Measurements from ENCODE around the gene TMOD4. TPM values are rescaled to one million over a fixed set of nuclear protein-coding genes. Genes with fewer than 3 reads are reported as not detected.

The TMOD4 gene
- total and polyA plus RNA-seq, 10 of the 15 experiments (the other 5 are each of a cell fraction or from before 2014, with no cell fraction given): 0.30 to 1.2 (median 0.50) TPM; not detected in 1

DNA sequence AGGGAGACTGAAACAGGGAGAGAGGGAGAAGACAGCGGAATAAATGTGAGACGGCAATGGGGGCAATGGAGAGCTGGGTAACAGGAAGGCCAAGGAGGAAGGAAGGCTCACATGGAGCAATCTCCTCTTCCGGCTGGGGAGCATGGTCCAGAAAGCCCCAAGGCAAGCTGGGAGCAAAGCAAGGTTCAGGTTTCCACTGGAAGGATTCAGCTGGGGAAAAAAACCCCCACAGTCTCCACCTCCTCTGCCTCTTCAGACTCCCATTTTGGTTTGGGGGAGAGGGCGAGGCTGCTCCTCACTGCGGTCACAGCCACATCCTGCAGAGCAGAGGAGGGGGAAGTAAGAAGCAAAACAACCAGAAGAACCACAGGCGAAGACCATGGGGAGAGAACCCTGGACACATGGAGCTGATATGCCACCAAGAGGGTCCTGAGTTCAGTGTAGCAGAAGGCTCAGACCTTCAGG, 18.7 kb downstream of the TMOD4 start (continued):
- TF ChIP-seq, protein P1, sequence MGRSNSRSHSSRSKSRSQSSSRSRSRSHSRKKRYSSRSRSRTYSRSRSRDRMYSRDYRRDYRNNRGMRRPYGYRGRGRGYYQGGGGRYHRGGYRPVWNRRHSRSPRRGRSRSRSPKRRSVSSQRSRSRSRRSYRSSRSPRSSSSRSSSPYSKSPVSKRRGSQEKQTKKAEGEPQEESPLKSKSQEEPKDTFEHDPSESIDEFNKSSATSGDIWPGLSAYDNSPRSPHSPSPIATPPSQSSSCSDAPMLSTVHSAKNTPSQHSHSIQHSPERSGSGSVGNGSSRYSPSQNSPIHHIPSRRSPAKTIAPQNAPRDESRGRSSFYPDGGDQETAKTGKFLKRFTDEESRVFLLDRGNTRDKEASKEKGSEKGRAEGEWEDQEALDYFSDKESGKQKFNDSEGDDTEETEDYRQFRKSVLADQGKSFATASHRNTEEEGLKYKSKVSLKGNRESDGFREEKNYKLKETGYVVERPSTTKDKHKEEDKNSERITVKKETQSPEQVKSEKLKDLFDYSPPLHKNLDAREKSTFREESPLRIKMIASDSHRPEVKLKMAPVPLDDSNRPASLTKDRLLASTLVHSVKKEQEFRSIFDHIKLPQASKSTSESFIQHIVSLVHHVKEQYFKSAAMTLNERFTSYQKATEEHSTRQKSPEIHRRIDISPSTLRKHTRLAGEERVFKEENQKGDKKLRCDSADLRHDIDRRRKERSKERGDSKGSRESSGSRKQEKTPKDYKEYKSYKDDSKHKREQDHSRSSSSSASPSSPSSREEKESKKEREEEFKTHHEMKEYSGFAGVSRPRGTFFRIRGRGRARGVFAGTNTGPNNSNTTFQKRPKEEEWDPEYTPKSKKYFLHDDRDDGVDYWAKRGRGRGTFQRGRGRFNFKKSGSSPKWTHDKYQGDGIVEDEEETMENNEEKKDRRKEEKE (IDR thresholded peaks at IDR 0.05): no peak
- TF ChIP-seq, protein P2, sequence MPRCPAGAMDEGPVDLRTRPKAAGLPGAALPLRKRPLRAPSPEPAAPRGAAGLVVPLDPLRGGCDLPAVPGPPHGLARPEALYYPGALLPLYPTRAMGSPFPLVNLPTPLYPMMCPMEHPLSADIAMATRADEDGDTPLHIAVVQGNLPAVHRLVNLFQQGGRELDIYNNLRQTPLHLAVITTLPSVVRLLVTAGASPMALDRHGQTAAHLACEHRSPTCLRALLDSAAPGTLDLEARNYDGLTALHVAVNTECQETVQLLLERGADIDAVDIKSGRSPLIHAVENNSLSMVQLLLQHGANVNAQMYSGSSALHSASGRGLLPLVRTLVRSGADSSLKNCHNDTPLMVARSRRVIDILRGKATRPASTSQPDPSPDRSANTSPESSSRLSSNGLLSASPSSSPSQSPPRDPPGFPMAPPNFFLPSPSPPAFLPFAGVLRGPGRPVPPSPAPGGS (IDR thresholded peaks at IDR 0.05; ENCODE audit: borderline replicate concordance, insufficient read depth, low read depth, low read length, poor library complexity, severe bottlenecking): no peak
- TF ChIP-seq NR2F1 (conservative IDR thresholded peaks at IDR 0.05): no peak
- TF ChIP-seq, protein P3, sequence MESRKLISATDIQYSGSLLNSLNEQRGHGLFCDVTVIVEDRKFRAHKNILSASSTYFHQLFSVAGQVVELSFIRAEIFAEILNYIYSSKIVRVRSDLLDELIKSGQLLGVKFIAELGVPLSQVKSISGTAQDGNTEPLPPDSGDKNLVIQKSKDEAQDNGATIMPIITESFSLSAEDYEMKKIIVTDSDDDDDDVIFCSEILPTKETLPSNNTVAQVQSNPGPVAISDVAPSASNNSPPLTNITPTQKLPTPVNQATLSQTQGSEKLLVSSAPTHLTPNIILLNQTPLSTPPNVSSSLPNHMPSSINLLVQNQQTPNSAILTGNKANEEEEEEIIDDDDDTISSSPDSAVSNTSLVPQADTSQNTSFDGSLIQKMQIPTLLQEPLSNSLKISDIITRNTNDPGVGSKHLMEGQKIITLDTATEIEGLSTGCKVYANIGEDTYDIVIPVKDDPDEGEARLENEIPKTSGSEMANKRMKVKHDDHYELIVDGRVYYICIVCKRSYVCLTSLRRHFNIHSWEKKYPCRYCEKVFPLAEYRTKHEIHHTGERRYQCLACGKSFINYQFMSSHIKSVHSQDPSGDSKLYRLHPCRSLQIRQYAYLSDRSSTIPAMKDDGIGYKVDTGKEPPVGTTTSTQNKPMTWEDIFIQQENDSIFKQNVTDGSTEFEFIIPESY (IDR thresholded peaks at IDR 0.05): no peak
- TF ChIP-seq, protein P4, sequence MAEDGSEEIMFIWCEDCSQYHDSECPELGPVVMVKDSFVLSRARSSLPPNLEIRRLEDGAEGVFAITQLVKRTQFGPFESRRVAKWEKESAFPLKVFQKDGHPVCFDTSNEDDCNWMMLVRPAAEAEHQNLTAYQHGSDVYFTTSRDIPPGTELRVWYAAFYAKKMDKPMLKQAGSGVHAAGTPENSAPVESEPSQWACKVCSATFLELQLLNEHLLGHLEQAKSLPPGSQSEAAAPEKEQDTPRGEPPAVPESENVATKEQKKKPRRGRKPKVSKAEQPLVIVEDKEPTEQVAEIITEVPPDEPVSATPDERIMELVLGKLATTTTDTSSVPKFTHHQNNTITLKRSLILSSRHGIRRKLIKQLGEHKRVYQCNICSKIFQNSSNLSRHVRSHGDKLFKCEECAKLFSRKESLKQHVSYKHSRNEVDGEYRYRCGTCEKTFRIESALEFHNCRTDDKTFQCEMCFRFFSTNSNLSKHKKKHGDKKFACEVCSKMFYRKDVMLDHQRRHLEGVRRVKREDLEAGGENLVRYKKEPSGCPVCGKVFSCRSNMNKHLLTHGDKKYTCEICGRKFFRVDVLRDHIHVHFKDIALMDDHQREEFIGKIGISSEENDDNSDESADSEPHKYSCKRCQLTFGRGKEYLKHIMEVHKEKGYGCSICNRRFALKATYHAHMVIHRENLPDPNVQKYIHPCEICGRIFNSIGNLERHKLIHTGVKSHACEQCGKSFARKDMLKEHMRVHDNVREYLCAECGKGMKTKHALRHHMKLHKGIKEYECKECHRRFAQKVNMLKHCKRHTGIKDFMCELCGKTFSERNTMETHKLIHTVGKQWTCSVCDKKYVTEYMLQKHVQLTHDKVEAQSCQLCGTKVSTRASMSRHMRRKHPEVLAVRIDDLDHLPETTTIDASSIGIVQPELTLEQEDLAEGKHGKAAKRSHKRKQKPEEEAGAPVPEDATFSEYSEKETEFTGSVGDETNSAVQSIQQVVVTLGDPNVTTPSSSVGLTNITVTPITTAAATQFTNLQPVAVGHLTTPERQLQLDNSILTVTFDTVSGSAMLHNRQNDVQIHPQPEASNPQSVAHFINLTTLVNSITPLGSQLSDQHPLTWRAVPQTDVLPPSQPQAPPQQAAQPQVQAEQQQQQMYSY (CRISPR knock-in tag; IDR thresholded peaks at IDR 0.05): no peak
- no peak for TF ChIP-seq RBBP5 (conservative IDR thresholded peaks at IDR 0.05)
- no peak for TF ChIP-seq EGR1 (IDR thresholded peaks at IDR 0.05; ENCODE audit: borderline replicate concordance in 1 of 2, low read depth in 2 of 2, low read length in 2 of 2)
- no peak for TF ChIP-seq STAT3 (IDR thresholded peaks at IDR 0.05; ENCODE audit: low read depth, low read length)
- TF ChIP-seq SPI1 (IDR thresholded peaks at IDR 0.05; ENCODE audit: borderline replicate concordance, insufficient read depth, low read depth, low read length): no peak
- TF ChIP-seq, protein P5, sequence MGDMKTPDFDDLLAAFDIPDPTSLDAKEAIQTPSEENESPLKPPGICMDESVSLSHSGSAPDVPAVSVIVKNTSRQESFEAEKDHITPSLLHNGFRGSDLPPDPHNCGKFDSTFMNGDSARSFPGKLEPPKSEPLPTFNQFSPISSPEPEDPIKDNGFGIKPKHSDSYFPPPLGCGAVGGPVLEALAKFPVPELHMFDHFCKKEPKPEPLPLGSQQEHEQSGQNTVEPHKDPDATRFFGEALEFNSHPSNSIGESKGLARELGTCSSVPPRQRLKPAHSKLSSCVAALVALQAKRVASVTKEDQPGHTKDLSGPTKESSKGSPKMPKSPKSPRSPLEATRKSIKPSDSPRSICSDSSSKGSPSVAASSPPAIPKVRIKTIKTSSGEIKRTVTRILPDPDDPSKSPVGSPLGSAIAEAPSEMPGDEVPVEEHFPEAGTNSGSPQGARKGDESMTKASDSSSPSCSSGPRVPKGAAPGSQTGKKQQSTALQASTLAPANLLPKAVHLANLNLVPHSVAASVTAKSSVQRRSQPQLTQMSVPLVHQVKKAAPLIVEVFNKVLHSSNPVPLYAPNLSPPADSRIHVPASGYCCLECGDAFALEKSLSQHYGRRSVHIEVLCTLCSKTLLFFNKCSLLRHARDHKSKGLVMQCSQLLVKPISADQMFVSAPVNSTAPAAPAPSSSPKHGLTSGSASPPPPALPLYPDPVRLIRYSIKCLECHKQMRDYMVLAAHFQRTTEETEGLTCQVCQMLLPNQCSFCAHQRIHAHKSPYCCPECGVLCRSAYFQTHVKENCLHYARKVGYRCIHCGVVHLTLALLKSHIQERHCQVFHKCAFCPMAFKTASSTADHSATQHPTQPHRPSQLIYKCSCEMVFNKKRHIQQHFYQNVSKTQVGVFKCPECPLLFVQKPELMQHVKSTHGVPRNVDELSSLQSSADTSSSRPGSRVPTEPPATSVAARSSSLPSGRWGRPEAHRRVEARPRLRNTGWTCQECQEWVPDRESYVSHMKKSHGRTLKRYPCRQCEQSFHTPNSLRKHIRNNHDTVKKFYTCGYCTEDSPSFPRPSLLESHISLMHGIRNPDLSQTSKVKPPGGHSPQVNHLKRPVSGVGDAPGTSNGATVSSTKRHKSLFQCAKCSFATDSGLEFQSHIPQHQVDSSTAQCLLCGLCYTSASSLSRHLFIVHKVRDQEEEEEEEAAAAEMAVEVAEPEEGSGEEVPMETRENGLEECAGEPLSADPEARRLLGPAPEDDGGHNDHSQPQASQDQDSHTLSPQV (IDR thresholded peaks at IDR 0.05): no peak
- no peak for TF ChIP-seq WRNIP1 (IDR thresholded peaks at IDR 0.05; ENCODE audit: borderline replicate concordance, low read depth, low read length)
- TF ChIP-seq MTA2 (IDR thresholded peaks at IDR 0.05; ENCODE audit: low read depth): no peak; the same call in 1 of the 2 replicates
- TF ChIP-seq, protein P6, sequence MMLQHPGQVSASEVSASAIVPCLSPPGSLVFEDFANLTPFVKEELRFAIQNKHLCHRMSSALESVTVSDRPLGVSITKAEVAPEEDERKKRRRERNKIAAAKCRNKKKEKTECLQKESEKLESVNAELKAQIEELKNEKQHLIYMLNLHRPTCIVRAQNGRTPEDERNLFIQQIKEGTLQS (IDR thresholded peaks at IDR 0.05; ENCODE audit: borderline replicate concordance, extremely low read depth, low read depth, low read length): no peak
- no peak for TF ChIP-seq RAD21 (IDR thresholded peaks at IDR 0.05; ENCODE audit: insufficient read depth, low read depth, low read length)

Data from GM12878 (cell line).